ENCODE results near the gene UGT1A3. TPM values are rescaled to one million over a fixed set of nuclear protein-coding genes. Genes with fewer than 3 reads are reported as not detected.

UGT1A3 gene
- total RNA-seq, 1 donor from 2014 or later: not detected

DNA sequence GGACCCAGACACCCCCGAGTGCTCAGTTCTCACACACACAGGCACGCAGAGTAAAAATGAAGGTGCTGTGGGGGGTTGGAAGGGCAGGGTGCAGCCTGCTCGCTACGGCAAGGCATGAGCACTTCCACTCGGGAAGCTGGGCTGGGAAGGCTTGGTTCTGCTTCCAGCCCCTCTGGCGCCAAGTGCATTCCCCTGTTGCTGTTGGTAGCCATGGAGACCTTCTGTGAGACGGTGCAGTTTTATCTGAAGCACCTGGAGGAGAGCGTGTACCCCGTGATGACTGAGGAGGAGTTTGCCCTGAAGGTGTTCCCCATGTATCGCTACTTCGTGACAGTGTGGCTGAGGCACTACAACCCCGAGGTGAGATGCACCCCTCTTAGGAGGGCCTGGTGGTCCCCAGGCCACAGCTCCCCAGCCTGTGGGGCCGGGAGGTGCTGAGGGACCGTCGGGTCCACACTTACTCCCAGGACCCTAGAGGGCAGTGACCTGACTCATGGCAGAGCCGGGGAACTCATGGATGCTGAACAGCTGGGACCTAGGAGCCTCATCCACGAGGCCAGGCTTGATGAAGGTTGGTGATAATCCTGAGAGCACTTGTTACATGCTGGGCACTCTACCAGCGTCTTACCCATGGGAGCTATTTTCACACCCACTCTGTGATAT, 64.8 kb downstream of the UGT1A3 start:
- DNase-seq (ENCODE audit: low read depth): no peak

- DNase-seq (ENCODE audit: low read depth): no peak
Observed at GRCh38 chr2:233794128-233794658, 65.4 kb downstream of the UGT1A3 start.

DNA sequence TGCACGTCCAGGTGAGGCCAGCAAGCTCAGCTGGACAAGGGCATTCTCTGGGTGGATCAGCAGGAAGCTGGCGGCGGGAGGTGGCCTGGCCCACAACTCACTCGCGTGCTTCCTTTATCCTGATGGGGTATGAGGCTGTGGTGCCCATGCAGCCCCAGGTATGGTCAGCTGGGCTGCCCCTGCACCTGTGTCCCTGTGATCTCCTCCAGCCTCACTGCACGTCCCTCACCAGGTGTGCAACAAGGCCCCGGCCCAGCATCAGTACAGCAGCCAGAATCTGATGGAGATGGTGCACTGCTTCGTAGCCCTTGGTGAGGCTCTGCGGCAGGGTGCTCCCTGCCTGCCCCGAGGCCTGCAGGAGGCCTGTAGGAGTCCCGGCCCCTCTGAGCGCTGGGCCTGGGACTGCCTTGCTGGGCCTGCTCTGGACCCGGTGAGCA, 66.9 kb downstream of the UGT1A3 start:
- DNase-seq (ENCODE audit: low read depth): no peak

DNA sequence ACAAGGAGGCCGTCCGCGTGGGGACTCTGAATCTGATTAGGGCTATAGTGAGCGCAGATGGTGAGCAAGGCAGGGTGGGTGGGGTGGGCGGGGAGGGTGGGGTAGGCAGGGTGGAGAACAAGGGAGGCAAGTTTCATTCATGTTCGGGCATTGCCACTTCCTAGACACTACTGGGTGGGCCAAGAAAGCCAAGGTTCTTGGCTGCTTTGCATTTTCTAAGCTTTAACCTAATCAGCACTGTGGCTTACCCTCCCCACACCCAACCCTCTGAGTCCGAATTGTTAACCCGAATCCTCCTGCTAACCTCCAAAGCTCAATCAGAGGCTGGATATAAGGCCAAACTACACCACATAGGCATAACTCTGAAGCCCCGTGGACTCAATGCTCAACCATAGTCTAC, 67.4 kb downstream of the UGT1A3 start:
- DNase-seq (ENCODE audit: low read depth): no peak

DNA sequence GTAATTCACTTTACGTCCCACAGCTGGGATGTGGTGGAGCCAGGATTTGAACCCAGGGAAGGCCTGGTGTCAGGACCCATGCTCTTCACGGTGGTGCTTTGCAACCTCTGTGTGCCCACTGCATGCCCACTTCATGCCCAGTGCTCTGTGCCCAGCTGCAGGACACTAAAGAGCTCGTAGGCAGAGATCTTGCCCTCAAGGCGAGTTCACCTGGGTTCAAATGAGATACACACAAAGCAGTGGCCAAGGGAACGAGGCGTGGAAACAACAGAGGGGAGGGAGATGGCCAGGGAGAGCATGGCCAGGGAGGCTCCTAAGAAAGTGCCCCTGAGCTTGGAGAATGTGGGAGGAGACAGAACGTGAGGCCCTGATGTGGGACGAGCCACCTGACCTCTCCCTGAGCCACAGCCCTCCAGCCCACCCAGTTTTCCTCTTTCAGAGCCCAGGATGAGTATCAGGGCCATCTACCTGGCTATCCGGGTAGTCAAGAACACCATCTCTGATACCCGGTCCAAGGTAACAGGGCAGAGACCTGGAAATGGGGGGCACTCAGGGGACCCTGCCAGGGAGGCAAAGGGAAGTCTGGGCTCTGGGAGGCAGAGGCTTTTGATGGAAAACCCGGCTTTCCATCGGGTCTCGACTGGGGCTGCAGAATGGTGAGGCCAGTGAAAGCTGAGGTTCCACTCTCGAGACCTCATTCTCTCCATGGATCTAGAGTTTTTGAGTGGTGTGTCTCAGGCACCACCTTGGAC, 69.7 kb downstream of the UGT1A3 start:
- DNase-seq (ENCODE audit: low read depth): no peak

DNA sequence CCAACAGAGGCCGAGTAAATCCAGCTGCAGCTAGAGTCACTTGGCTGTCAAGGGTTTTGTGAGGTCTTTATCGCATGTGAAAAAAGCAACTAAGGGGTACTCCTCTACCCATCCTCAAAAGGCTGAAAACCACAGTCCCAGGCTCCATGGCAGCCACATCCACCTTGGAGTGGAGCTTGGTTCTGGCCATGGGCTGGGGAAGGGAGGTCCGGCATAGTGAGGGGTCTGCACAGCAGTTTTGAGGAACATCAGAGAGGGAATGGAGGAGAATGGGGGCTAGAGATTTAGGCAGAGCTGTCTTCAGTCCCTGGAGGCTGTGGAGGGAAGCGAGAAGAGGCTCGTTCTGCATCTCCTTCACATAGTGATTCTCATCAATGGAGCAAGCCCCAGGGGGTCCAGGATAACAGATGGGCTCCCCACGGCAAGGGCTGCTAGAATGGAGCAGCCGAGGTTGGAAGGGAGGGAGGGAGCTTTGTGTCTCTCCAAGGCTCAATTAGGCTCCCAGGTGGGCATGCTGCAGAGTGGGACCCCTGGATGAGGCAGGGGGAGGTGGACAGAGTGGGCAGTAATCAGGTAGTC, 70.3 kb downstream of the UGT1A3 start:
- no peak for DNase-seq (ENCODE audit: low read depth)

DNA sequence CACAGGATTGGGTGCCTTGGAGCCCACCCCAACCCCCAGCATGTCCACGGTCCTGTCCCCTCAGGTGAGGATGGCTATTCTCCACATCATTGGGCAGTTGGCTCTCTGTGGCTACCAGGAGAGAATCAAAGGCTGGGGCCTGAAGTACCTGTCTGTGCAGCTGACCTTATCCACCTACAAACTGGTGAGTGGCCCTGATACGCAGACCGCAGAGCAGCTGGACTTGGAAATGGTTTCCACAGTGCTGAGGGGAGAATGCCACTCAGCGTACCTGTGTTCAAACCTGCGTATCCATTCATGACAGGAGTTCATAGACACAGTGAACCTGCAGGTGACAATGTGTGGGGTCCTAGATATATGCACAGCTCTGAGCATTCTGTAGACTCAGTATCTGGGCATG, 70.9 kb downstream of the UGT1A3 start:
- DNase-seq (ENCODE audit: low read depth): no peak

DNA sequence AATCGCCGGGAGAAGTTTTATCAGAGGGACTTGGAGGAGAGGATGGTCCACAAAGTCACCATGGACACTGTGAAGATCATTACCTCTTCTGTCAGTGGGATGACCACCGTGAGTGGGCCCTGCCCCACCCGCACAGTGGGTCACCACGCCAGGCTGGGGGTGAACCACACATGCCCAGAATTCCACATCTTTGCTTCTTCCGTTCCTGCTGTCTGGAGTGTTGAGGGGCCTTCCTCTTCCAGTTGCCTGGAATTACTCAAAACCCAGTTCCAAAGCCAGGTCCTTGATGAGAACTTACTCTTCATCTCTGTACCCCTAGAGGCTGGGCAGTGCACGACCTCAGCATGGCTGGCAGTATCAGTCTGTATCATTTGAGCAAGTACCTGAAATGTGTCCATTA, 71.4 kb downstream of the UGT1A3 start:
- DNase-seq (ENCODE audit: low read depth): no peak

- DNase-seq (ENCODE audit: low read depth): peak; percentile 45
Observed at GRCh38 chr2:233801357-233802131, 72.7 kb downstream of the UGT1A3 start.

DNA sequence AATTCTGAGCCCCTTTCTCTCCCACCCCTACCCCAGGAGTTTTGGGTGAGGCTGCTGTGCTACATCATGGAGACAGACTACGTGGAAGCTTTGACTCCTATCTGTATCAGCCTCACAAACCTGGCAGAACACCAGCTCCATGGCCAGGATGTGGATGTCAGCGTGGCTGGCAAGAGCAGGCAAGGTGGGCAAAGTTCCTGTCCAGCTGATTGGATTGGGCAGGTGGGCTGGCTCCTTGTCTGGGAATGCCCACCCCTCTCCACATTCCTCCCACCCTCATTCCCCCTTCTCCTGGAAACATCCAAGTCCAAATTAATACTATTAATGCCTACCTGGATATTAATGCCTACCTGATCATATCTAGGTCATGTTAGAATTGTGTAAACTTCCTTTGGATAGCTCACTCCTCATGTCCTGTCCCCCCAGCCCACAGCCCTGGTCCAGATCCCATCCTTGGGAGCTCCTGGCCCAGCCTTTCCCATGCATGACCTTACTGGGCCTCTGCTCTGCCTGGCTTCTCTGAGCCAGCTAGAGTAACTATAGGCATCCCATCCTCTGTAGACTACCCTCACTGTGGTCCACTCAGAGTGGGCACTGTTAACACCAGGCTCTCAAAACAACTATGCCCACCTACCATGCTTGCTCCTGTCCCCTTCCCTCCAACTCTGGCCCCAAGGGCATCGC, 73.4 kb downstream of the UGT1A3 start:
- no peak for DNase-seq (ENCODE audit: low read depth)

DNA sequence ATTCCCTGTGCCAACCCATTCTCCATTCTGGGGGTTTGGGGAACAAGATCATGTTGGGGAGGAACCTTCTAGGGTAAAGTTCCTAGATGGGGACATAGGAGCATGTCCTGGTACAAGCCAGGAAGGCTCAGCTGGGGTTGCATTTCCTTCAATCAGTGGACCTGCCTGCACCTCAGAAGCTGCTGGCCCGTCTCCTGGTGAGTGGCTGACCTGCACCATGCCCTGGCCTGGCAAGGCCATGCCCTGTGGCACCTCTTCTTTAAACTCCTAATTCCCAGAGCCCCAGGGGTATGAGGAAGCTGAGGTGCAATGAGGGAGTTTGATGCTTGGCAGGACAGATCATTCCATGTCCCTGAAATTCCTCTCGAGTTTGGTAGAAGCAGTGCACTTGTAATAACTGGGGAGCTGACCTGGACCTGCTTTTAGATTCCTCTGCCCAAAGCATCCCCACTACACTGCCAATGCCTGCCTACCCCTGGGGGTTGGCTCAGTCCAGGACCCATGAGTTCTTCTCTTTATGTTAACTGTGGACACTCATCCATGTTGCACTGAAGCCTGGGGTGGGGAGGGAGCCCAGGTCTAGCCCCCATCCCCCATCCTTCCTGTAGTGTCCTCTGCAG, 74.6 kb downstream of the UGT1A3 start:
- DNase-seq (ENCODE audit: low read depth): no peak

DNA sequence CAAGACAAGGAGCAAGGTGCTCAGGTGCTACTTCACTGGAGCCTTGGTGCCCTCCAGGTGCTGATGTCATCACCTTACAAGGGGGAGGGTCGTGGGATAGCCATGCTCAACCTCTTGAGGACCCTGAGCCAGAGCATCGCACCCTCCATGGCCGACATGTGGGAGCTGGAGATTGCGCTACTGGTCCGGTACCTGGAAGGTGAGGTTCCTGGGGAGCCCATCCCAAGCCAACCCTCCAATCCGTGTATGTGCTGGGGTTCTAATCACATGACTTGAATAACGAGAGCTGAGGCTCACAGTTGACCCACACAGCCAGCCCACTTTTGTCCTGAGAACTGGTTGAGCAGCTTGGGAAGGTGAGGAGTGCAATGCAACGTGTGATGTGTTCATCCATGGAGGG, 75.2 kb downstream of the UGT1A3 start:
- no peak for DNase-seq (ENCODE audit: low read depth)

GRCh38 chr2:233807215-233807865, 78.5 kb downstream of the UGT1A3 start:
- DNase-seq (ENCODE audit: low read depth): no peak

- DNase-seq (ENCODE audit: low read depth): no peak
Observed at GRCh38 chr2:233807966-233808935, 79.4 kb downstream of the UGT1A3 start.

GRCh38 chr2:233810385-233810784, 81.5 kb downstream of the UGT1A3 start:
- no peak for DNase-seq (ENCODE audit: low read depth)

- no peak for DNase-seq (ENCODE audit: low read depth)
Observed at GRCh38 chr2:233811087-233811486, 82.2 kb downstream of the UGT1A3 start.

DNA sequence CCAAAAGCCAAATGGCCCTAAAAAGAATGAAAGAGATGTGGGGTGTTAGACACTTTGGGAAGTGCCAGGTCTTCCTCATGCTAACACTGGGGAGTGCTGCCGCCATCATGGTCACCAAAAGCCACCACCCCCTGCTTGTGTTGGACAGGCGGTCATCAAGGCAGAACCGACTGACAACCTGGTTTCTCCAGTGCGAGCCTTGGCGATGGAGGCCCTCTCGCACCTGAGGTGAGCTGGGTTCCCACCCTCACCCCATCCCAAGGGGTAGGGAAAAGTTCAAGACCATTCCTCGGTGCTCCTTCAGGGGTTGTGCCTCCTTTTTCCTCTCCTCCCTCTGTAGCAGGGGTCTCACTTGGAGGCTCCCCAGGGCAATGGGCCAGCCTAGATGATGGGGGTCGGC, 82.9 kb downstream of the UGT1A3 start:
- DNase-seq (ENCODE audit: low read depth): no peak

- no peak for DNase-seq (ENCODE audit: low read depth)
Observed at GRCh38 chr2:233813236-233814055, 84.6 kb downstream of the UGT1A3 start.

Data from myocyte (in vitro differentiated cells).